ENCODE results near the gene SLIT3. TPM values are rescaled to one million over a fixed set of nuclear protein-coding genes. Genes with fewer than 3 reads are reported as not detected.

SLIT3 gene
- total RNA-seq, 6 experiments from 2014 or later: 0.31 to 1.2 (median 0.65) TPM

DNA sequence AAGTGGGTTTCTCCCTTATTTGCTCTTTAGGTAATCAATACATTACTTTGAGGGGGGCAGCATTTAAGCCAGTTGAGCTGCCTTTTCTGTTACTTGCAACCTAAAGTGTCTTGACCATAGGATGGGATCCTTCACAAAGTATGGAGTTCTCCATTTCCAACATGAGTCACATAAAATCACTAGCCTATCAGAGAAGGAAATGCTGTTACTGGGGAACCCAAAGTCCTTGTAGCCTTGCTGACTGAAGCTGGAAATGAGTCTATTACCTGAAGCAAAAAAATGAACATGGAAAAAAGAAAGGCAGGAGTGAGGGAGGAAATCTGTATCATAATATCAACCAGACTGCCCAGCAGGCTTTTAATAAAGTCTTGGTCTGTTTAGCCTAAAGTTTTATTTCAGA lies 42.8 kb upstream of the SLIT3 start:
- no peak for DNase-seq
- no peak for ATAC-seq
- H3K4me1 ChIP-seq: no peaks in the 10 kb centered on the region
- TF ChIP-seq, protein P1, sequence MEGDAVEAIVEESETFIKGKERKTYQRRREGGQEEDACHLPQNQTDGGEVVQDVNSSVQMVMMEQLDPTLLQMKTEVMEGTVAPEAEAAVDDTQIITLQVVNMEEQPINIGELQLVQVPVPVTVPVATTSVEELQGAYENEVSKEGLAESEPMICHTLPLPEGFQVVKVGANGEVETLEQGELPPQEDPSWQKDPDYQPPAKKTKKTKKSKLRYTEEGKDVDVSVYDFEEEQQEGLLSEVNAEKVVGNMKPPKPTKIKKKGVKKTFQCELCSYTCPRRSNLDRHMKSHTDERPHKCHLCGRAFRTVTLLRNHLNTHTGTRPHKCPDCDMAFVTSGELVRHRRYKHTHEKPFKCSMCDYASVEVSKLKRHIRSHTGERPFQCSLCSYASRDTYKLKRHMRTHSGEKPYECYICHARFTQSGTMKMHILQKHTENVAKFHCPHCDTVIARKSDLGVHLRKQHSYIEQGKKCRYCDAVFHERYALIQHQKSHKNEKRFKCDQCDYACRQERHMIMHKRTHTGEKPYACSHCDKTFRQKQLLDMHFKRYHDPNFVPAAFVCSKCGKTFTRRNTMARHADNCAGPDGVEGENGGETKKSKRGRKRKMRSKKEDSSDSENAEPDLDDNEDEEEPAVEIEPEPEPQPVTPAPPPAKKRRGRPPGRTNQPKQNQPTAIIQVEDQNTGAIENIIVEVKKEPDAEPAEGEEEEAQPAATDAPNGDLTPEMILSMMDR (IDR thresholded peaks at IDR 0.05): no peak
- TF ChIP-seq POLR2A (IDR thresholded peaks at IDR 0.05): no peak
- no peak overlapping the region for H3K27ac ChIP-seq
- H3K4me3 ChIP-seq: no peak overlapping the region
- no peaks in the 10 kb centered on the region for H3K36me3 ChIP-seq
- no peaks in the 10 kb centered on the region for H3K9me3 ChIP-seq
- H3K27me3 ChIP-seq: no peaks in the 10 kb centered on the region
- intact Hi-C loops (cut with DNase I): no loop called here

DNA sequence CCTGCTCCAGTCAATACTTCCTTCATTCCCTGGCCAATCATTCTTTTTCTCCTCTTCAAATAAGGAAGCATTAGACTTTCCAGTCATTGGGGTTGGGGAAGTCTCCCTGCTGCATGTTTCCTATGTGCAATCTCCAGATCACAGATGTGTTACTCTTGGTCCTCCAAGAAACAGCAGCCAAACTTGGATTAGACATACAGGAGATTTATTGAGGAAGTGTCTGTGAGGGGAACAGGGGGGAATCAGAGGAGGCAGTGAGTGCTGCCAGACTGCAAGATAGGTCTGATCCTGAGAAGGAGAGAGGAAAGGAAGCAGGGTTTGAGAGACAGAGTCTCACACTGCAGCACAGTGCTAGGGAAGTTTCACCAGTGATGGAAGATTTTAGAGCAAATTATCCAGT lies 40.6 kb upstream of the SLIT3 start:
- no peaks in the 10 kb centered on the region for H3K36me3 ChIP-seq
- ATAC-seq: no peak
- TF ChIP-seq, protein P1 (IDR thresholded peaks at IDR 0.05): no peak
- no peak for TF ChIP-seq POLR2A (IDR thresholded peaks at IDR 0.05)

DNA sequence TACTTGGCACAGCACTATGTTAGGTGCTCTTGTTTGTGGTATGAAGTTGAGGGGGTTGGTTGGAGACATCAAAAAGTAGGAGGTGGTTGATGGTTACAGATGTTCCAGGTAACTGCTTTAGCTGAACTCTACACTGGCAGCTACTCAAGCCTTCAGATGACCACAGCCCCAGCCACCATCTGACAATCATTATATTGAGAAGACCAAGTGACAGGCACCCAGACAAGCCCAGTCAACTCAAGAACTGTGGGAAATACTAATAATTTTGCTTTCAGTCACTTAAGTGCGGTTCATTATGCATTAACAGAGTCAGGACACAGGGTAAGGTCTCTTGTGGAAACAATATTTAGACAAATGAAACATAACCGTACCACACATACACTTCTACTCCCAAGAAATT lies 38.9 kb upstream of the SLIT3 start:
- 61% methylated on average over 2 of the region's 2 CpGs for WGBS (ENCODE audit: insufficient coverage, low coverage, low lambda C conversion rate, missing lambda C conversion rate)
- Histone ChIP-seq H3K9me3 (no peaks in the 10 kb centered on the region), H3K27ac (no peak overlapping the region), H3K36me3 (no peaks in the 10 kb centered on the region), H3K4me3 (no peak overlapping the region), H3K4me1 (no peaks in the 10 kb centered on the region), H3K27me3 (no peaks in the 10 kb centered on the region)
- ATAC-seq (no peak), DNase-seq (no peak)
- TF ChIP-seq POLR2A (IDR thresholded peaks at IDR 0.05): no peak
- TF ChIP-seq, protein P1 (IDR thresholded peaks at IDR 0.05): no peak
- intact Hi-C loops (cut with DNase I): no loop called here

More for the DNA sequence above, 40.6 kb upstream of the SLIT3 start:
- no peaks in the 10 kb centered on the region for H3K27me3 ChIP-seq
- intact Hi-C loops (cut with DNase I): no loop called here
- no peak for DNase-seq
- no peaks in the 10 kb centered on the region for H3K4me1 ChIP-seq
- H3K9me3 ChIP-seq: no peaks in the 10 kb centered on the region
- no peak overlapping the region for H3K4me3 ChIP-seq
- no peak overlapping the region for H3K27ac ChIP-seq

DNA sequence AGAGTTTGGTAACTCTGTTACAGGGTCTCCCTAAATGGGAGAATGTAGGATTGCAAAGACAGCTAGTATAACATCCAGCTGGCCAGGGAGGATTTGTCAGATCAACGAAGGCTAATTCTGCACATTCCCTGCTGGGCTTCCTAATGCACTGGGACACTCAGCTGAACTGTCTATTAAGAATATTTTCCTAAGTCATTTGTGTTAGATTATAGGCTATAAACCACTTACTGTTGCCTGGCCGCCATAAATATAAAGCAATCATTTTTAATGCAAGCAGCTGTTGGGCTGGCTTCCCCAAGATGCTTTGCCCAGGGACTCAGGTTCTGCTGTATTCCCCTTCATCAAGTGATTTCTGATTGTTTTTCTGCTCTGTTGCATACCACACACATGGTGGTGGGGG lies 35.3 kb upstream of the SLIT3 start:
- Histone ChIP-seq H3K9me3 (no peaks in the 10 kb centered on the region), H3K4me3 (no peak overlapping the region), H3K36me3 (no peaks in the 10 kb centered on the region), H3K27ac (no peak overlapping the region), H3K27me3 (no peaks in the 10 kb centered on the region), H3K4me1 (no peaks in the 10 kb centered on the region)
- DNase-seq (no peak), ATAC-seq (no peak)
- TF ChIP-seq POLR2A (IDR thresholded peaks at IDR 0.05): no peak
- TF ChIP-seq, protein P1 (IDR thresholded peaks at IDR 0.05): no peak
- intact Hi-C loops (cut with DNase I): no loop called here
- WGBS (ENCODE audit: insufficient coverage, low coverage, low lambda C conversion rate, missing lambda C conversion rate): 75% methylated on average over 2 of the region's 2 CpGs

DNA sequence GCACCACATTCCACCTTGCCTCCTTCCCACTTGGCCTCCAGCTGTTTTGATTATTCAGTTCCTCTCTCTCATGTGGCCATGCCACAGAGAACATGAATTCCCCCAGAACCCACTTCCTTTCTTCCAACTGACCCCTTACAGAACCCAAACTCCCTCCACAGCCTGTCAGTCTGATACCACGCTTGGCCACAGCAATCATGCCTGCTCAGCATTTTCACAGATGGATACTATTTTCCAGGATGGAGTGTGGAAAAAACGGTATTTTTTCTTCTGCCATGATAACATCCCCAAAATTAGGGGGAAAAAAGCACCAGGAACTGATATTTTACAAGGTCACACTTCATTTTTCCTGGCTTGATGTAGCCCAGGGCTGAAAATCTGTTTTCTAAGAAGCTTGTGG lies 34.9 kb upstream of the SLIT3 start:
- no peaks in the 10 kb centered on the region for H3K9me3 ChIP-seq
- TF ChIP-seq, protein P1 (IDR thresholded peaks at IDR 0.05): no peak
- no peak for TF ChIP-seq POLR2A (IDR thresholded peaks at IDR 0.05)
- H3K4me1 ChIP-seq: no peaks in the 10 kb centered on the region
- H3K27ac ChIP-seq: no peak overlapping the region
- intact Hi-C loops (cut with DNase I): no loop called here
- no peak for ATAC-seq
- no peak overlapping the region for H3K4me3 ChIP-seq
- H3K36me3 ChIP-seq: no peaks in the 10 kb centered on the region
- H3K27me3 ChIP-seq: no peaks in the 10 kb centered on the region
- WGBS (ENCODE audit: insufficient coverage, low coverage, low lambda C conversion rate, missing lambda C conversion rate): 36% methylated on average over 2 of the region's 2 CpGs
- no peak for DNase-seq

Data from right lobe of liver (tissue), 6 donors.